Erythroblast (primary cell): Measurements from ENCODE around the gene RUNDC1.
A peak's percentile ranks its signal among the peaks of the same experiment; 100 is the strongest.
"Not testable (repeated sequence)": the region's sequence is repeated elsewhere in the genome, so short reads cannot be mapped to it uniquely, and the experiment has no call there.

ENCODE experiments used
- DNase-seq, 2 experiments: peaks; one replicate each; lab custom pipeline; 2025; lab: John Stamatoyannopoulos, UW
- GATA1 ChIP-seq: IDR thresholded peaks from 2 replicates; pipeline ENCODE4 v1.6.1; 2011; ENCODE audit warnings: low read depth, mild to moderate bottlenecking, control low read depth, low read length, moderate library complexity
- POLR2A ChIP-seq: IDR thresholded peaks from 2 replicates; pipeline ENCODE4 v1.6.1; 2011; ENCODE audit warnings: mild to moderate bottlenecking, low read length

The RUNDC1 gene

GRCh38 chr17:42979511-42980273 is 673 bp upstream of the RUNDC1 start, which contains the start of gene PTGES3L:
PTGES3L (minus strand) TSS chr17:42980080; CDS start chr17:42980053, 27 bp downstream.
- DNase-seq: peak; percentile 80 to 81
- no peak for TF ChIP-seq POLR2A
- no peak for TF ChIP-seq GATA1

GRCh38 chr17:42980766-42981397 is 517 bp downstream of the RUNDC1 start:
- peak; percentile 27 for TF ChIP-seq POLR2A
- TF ChIP-seq GATA1: no peak
- peak; percentile 68 to 81 for DNase-seq

GRCh38 chr17:42982266-42982665 is 1.9 kb downstream of the RUNDC1 start:
- TF ChIP-seq POLR2A: no peak
- TF ChIP-seq GATA1: no peak
- no peak for DNase-seq

GRCh38 chr17:42985225-42985624 is 4.9 kb downstream of the RUNDC1 start:
- DNase-seq: no peak
- TF ChIP-seq POLR2A (no peak), GATA1 (no peak)

- no peak for DNase-seq
- no peak for TF ChIP-seq POLR2A
- TF ChIP-seq GATA1: no peak
Observed at GRCh38 chr17:42989141-42989540, 8.8 kb downstream of the RUNDC1 start.

- TF ChIP-seq POLR2A (no peak), GATA1 (no peak)
- DNase-seq: no peak
Observed at GRCh38 chr17:42989726-42990652, 9.6 kb downstream of the RUNDC1 start.

GRCh38 chr17:42991471-42991870 is 11.1 kb downstream of the RUNDC1 start:
- TF ChIP-seq POLR2A: no peak
- TF ChIP-seq GATA1: no peak

GRCh38 chr17:42992872-42993271 is 12.5 kb downstream of the RUNDC1 start:
- no peak for DNase-seq
- TF ChIP-seq POLR2A (no peak), GATA1 (no peak)

More at GRCh38 chr17:42991471-42991870, 11.1 kb downstream of the RUNDC1 start:
- DNase-seq: no peak

GRCh38 chr17:42993913-42994312 is 13.5 kb downstream of the RUNDC1 start:
- not testable (repeated sequence) for DNase-seq

GRCh38 chr17:42997390-42997983 is 17.1 kb downstream of the RUNDC1 start:
- TF ChIP-seq GATA1 (no peak), POLR2A (no peak)
- no peak for DNase-seq

GRCh38 chr17:42997984-42998938 is 17.9 kb downstream of the RUNDC1 start, which contains the start of gene RPL27:
RPL27 (plus strand) TSS chr17:42998419; CDS start chr17:42998751, 332 bp downstream.
- peak; percentile 99 to 100 for DNase-seq
- peak; percentile 98 for TF ChIP-seq POLR2A
- no peak for TF ChIP-seq GATA1

GRCh38 chr17:42999003-42999525 is 18.7 kb downstream of the RUNDC1 start:
- no peak for TF ChIP-seq GATA1
- no peak for TF ChIP-seq POLR2A
- no peak for DNase-seq
